Lung microvascular endothelial cell (primary cell): ENCODE measurements around the gene FAM114A1. TPM values are rescaled to one million over a fixed set of nuclear protein-coding genes. Genes with fewer than 3 reads are reported as not detected.

Source experiments
- DNase-seq, 2 donors: peaks; one replicate each; pipeline versions ENCODE4 v3.0.0 to v3.0.0-alpha.2; 2010; ENCODE audit warnings: low read depth in 2 of 2
- total RNA-seq: library from RNA; depleted of rRNA; stranded (reverse); fragments of >200 nt; gene quantifications from 2 replicates; pipeline ENCODE4 v1.2.1, GENCODE V29; 2014

The FAM114A1 gene
- total RNA-seq, 1 donor from 2014 or later, result 70.8 TPM

DNA sequence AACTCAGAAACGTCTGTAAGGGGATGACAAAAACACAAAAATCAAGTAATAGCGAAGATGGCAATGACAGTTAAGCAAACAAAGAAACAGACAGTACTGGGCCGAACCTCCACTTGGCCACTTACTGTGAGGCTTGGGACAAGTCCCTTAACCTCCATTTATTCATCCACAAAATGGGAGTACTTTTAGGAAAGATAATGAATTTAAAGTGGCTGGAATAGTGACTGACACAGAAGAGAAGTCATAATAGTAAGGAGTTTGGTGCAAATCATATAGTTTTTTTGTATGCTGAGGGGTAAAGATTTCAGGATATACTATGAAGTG lies 9.5 kb upstream of the FAM114A1 start:
- DNase-seq, result no peak

DNA sequence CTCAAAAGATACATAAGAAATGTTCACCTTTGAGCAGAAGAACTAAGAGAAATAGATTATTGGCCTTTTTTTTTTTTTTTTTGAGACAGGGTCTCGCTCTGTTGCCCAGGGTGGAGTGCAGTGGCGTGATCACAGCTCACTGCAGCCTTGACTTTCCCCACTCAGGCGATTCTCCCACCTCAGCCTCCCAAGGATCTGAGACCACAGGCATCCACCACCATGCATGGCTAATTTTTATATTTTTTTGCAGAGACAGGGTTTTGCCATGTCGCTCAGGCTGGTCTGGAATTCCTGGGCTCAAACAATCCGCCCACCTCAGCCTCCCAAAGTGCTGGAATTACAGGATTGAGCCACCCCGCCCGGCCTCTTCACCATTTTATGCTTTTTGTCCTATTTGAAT lies 8.1 kb upstream of the FAM114A1 start:
- DNase-seq, result no peak

GRCh38 chr4:38860788-38861424 lies 6.7 kb upstream of the FAM114A1 start:
- DNase-seq, result peak; percentile 65 to 71

GRCh38 chr4:38861791-38862190 lies 5.8 kb upstream of the FAM114A1 start:
- no peak for DNase-seq

- no peak for DNase-seq
Measured at GRCh38 chr4:38865445-38865844, 2.2 kb upstream of the FAM114A1 start.

DNA sequence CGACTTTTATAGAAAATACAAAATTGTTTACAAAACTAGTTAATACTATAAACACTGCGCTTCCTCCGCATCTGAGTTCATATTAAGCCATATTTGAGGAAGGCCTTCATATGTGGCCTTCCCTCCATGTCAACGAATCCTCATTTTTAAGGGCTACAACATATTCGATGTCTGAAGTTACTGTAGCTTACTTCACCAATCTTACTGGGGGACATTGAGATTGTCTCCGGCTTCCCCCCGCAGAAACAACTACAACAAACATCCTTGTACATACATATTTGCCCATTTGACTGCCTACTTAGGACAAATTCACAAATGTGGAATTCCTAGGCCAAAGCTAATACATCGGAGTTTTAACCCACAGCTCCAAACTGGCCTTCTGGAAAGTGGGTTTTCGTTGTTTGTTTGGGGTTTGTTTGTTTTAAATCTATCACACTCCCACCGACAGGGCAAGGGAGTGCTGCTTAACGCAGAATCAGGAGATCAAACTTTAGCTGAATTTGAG lies 581 bp upstream of the FAM114A1 start:
- DNase-seq, result no peak

DNA sequence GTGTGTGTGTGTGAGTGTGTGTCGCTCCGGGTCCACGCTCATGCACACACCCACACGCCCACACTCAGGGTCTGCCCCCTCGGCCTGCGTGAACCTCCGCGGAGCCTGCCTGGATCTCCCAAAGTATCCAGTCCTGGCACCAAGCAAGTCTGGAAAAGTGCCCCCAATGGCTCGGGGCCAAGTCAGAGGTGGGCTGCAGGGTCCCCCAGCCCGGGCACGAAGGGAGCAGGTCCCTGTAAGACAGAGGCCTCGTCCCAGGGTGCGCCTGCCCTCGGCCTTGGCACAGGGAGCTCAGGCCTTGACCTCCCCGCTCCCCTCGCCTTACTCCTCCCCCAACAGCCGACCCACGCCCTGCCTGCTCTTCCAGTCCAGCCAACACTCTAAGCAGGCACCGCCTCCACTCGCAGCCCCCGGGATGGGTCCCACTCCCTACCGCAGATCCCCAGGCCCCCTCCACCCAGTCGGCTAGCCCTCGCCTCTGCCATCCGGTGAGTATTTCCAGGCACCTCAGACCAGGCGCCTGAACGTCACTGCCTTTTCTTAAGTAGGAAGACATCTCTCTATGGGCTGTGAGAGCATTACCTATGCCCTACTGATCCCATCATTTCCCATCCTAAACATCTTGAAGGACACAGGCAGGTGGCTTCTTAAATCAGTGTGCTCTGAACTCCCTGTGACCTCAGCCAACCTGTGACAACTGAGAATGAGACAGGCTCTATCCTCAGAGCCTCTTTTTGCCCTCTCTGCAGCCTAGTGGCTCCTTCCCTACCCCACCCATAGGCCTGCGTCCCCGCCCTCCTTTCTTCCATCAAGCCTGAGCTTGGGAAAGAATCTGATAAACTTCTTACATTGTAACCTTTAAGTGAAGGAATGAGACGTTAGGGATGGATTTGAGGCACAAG lies 704 bp downstream of the FAM114A1 start:
- DNase-seq, result peak; percentile 36 to 45

DNA sequence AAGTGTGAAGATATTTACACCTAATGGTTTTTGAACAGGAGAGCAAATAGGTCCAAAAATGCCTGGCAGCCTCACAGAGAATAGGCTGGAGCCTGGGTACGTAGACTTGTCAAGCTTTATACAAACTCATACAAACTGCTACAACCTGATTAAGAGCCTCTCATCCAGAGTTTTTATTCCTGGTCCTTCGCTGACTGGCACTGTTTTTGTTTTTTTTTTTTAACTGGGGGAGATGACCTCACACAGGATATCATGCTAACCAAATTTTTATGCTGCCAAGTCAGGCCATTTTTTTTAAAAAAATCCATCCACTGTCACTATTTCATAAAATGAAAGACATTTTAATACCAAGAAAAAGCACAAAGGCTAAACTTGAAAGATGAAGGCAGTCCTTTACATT lies 1.9 kb downstream of the FAM114A1 start:
- DNase-seq, result peak; percentile 49 to 58

DNA sequence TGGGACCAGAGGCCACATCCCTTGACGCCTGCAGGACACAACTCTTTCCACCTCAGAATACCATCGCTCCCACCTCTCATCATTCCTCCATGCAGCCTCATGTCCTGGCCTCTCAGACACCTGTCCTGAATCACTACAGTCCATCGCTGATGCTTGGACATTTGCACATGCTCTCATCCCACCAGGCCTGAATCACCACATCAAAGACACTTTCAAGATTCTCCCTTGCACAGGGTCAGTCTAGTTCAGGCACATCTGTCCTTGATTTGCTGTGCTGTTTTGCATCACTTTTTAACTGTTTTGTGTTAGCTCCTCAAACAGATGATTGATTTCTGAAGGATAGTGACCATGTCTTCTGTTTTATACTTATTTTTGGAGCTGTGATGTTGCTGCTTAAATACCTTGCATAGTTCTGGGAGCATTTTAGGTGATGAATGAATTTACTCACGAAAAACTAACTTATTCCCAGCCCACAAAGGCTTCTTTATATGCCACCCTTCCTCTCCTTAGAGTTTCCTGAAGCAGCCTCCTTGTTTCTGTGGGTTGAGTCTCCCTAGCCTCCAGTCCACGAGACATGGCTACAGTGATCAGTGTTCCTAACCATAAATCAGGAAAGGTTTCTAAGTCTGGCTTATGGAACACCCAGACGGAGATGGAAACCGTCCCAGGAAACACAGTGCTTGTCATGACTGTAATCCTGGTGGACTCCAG lies 2.6 kb downstream of the FAM114A1 start:
- no peak for DNase-seq

GRCh38 chr4:38871593-38871992 lies 4.0 kb downstream of the FAM114A1 start:
- no peak for DNase-seq

DNA sequence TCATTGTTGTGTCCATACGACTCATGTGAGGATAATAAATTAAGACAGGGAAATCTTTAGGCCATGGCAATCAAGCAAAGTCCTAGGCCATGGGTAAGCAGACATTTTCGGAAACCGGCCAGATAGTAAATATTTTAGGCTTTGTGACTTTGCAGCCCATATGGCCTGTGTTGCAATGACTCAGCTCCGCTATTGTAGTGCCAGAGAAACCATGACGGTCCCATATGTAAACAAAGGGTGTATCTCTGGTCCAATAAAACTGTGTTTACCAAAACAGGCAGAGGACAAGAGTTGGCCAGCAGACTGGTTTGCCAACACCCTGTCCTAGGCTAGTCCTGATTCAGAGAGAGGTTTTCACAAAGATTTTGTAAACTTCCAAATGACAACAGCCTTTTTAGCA lies 5.0 kb downstream of the FAM114A1 start:
- DNase-seq, result peak; percentile 59 to 62

- no peak for DNase-seq
Measured at GRCh38 chr4:38873290-38873944, 5.8 kb downstream of the FAM114A1 start.

- no peak for DNase-seq
Measured at GRCh38 chr4:38876636-38877035, 9.0 kb downstream of the FAM114A1 start.

DNA sequence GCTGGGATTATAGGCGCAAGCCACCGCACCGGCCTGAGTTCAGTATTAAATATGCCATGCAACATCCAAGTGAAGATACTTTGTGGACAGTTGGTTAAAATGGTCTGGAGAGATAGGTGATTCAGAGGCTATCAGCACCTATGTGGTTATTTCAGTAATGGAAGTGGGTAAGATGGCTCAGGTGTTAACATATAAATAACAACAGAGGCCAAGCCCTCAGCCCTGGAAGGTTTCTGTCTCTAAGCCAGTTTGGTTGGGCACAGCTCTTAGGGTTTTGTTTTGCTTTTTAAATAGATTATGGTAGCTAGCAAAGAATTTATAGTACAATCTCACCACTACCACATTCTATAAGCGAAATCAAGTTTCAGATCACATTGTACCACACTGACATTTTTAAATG lies 16.6 kb downstream of the FAM114A1 start:
- DNase-seq, result no peak

DNA sequence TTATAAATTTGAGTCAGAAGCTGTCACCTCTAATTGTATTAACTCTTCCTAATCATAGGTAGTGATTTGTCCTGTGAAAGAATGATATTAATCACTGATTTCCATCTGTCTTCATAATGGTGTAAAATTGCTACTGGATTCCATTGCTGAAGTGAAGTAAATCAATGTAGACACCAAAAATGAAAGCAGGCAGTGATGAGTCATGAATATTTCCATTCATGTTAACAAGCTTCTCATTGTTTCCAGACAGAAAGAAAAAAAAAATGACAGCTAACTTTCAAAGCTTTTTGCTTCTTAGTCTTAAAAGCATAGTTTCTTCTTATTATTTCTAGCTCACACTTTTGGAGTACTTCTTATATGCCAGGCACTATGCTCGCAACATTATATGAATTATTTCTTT lies 21.5 kb downstream of the FAM114A1 start:
- DNase-seq, result peak; percentile 90

GRCh38 chr4:38891051-38891983 lies 23.7 kb downstream of the FAM114A1 start:
- no peak for DNase-seq

DNA sequence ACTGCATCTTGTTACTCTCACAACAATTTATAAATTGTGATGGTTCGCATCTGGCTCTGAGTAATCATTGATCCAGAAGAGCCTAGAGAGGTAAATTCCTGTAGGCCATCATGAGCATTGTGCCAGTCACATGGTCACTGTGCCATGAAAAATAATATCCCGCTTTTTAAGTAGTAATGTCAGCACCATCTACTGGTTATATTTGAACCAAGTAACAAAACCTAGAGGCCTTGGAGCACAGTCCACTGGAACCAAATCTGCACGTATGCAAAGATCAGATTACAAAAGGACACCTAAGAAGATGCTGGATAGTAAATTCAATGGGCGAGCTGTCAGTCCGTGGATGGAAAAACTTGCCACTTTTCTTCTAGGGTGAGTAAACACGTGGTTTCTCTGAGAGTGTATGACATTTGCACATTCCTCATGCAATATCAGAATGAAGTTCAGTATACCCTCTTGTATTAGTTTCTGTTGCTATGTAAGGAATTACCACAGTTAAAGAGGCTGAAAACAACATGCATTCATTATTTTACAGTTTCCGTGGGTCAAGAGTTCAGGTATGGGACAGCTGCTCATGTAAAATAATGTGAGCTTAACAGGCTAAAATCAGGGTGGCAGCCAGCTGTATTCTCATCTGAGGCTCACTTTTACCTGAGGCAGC lies 26.8 kb downstream of the FAM114A1 start:
- DNase-seq, result peak in 1 of 2 donors; percentile 13

DNA sequence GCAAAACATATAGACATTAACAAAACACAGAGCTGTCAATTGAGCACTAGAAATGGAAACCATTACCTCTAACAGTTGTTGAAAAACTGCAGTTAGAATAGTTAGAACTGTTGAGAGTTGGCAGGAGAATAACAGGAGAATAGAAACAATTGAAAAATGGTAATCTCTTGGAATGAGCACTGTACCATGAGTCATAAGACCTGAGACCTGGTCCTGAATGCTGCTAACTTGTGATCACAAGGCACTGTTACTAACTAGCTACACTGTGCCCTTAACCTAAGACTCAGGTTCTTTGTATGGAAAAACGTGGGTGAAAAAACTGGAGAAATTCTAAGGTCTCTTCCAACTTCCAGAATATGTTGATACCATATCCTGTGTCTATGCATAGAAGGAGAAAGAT lies 29.3 kb downstream of the FAM114A1 start:
- DNase-seq, result no peak

- DNase-seq, result no peak
Measured at GRCh38 chr4:38898245-38898644, 30.6 kb downstream of the FAM114A1 start.

DNA sequence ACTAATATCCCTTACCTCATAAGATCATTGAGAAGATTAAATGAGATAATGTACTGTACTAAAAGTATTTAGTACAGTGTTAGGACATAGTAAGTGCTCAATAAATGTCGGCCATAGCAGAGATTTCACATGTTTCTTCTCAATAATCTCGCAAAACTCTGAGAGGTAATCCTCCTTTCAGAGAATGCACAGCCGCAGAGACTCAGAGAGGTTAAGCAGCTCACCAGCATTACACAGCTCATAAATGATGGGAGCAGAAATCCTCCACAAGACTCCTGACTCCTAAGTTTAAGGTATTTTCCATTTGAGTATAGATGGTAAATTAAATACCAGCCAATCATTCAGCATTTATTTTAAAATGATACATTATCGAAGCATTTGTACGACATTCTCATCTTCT lies 34.6 kb downstream of the FAM114A1 start:
- no peak for DNase-seq
